BE2C (cell line): ENCODE data around the gene EIF1AD.
"Not testable (repeated sequence)": the region's sequence is repeated elsewhere in the genome, so short reads cannot be mapped to it uniquely, and the experiment has no call there.

Source experiments
- DNase-seq: peaks from one replicate; pipeline ENCODE4 v3.0.0-alpha.2; 2020
- H3K27me3 ChIP-seq: fragments of 250-450 bp; sonication (Bioruptor Pico); 2 replicates; pipeline ENCODE4 v1.5.1; 2020; ENCODE audit warnings: mild to moderate bottlenecking
- H3K36me3 ChIP-seq: fragments of 250-450 bp; sonication (Bioruptor Pico); 2 replicates; pipeline ENCODE4 v1.5.1; 2020; ENCODE audit warnings: mild to moderate bottlenecking
- H3K4me1 ChIP-seq: fragments of 250-450 bp; sonication (Bioruptor Pico); 2 replicates; pipeline ENCODE4 v1.5.1; 2020
- H3K4me3 ChIP-seq: 2 replicates; pipeline ENCODE4 v1.5.1; 2011; ENCODE audit warnings: low read depth, low read length
- H3K9me3 ChIP-seq: fragments of 250-450 bp; sonication (Bioruptor Pico); 2 replicates; pipeline ENCODE4 v1.5.1; 2020
- TF ChIP-seq, protein P1 (sequence below): IDR thresholded peaks from 2 replicates; pipeline ENCODE4 v1.5.1; 2012; ENCODE audit warnings: mild to moderate bottlenecking, low read depth, low read length

The EIF1AD gene

DNA sequence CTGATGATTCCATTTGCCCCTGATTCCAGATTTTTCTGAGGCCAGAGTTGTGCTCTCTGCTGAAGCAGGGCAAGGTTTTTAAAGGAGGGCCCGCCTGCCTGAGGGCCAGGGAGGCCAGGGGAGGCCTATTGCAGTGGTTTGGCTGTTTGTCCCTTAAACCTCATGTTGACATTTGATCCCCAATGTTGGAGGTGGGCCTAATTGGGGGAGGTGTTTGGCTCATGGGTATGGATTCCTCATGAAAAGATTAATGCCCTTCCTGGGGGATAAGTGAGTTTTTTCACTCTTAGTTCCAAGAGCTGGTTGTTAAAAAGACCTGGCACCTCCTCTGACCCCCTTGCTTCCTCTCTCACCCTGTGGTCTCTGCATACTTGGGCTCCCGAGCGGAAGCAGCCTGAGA is 37.8 kb upstream of the EIF1AD start:
- H3K27me3 ChIP-seq: no peaks in the 10 kb centered on the region; the same call in 1 of the 2 replicates
- H3K36me3 ChIP-seq: no peaks in the 10 kb centered on the region
- H3K4me1 ChIP-seq: no peaks in the 10 kb centered on the region
- H3K9me3 ChIP-seq: no peaks in the 10 kb centered on the region
- TF ChIP-seq, protein P1, sequence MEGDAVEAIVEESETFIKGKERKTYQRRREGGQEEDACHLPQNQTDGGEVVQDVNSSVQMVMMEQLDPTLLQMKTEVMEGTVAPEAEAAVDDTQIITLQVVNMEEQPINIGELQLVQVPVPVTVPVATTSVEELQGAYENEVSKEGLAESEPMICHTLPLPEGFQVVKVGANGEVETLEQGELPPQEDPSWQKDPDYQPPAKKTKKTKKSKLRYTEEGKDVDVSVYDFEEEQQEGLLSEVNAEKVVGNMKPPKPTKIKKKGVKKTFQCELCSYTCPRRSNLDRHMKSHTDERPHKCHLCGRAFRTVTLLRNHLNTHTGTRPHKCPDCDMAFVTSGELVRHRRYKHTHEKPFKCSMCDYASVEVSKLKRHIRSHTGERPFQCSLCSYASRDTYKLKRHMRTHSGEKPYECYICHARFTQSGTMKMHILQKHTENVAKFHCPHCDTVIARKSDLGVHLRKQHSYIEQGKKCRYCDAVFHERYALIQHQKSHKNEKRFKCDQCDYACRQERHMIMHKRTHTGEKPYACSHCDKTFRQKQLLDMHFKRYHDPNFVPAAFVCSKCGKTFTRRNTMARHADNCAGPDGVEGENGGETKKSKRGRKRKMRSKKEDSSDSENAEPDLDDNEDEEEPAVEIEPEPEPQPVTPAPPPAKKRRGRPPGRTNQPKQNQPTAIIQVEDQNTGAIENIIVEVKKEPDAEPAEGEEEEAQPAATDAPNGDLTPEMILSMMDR: no peak
- H3K4me3 ChIP-seq: no peak overlapping the region
- no peak for DNase-seq

DNA sequence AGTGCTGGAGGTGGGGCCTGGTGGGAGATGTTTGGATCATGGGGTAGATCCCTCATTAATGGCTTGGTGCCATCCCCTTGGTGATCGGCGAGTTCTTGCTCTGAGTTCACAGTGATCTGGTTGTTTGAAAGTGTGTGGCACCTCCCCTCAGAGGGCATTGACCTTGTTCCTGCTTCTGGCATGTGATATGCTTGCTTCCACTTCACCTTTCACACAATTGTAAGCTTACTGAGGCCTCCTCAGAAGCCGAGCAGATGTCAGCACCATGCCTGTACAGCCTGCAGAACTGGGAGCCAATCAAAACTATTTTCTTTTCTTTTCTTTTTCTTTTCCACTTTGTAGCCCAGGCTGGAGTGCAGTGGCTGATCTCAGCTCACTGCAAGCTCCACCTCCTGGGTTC is 35.4 kb upstream of the EIF1AD start:
- Histone ChIP-seq H3K27me3 (no peaks in the 10 kb centered on the region; the same call in 1 of the 2 replicates), H3K9me3 (no peaks in the 10 kb centered on the region), H3K4me3 (no peak overlapping the region), H3K36me3 (no peaks in the 10 kb centered on the region), H3K4me1 (no peaks in the 10 kb centered on the region)
- DNase-seq: no peak
- TF ChIP-seq, protein P1: no peak

DNA sequence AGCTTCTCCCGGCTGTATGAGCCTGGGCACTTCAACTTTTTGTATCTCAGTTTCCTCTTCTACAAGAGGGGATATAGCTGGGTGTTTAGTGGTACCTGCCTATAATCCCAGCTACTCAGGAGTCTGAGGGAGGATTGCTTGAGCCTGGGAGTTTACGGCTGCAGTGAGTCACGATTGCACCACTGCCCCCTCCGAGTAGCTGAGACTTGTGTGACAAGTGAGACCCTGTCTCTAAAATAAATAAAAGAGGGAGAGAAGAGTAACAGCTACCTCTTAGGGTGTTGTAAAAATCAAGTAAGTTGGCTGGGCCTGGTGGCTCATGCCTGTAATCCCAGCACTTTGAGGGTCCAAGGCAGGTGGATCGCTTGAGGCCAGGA is 34.4 kb upstream of the EIF1AD start:
- no peak for DNase-seq
- Histone ChIP-seq H3K36me3 (no peaks in the 10 kb centered on the region), H3K4me3 (no peak overlapping the region), H3K9me3 (no peaks in the 10 kb centered on the region), H3K4me1 (no peaks in the 10 kb centered on the region), H3K27me3 (no peaks in the 10 kb centered on the region; the same call in 1 of the 2 replicates)
- TF ChIP-seq, protein P1: no peak

DNA sequence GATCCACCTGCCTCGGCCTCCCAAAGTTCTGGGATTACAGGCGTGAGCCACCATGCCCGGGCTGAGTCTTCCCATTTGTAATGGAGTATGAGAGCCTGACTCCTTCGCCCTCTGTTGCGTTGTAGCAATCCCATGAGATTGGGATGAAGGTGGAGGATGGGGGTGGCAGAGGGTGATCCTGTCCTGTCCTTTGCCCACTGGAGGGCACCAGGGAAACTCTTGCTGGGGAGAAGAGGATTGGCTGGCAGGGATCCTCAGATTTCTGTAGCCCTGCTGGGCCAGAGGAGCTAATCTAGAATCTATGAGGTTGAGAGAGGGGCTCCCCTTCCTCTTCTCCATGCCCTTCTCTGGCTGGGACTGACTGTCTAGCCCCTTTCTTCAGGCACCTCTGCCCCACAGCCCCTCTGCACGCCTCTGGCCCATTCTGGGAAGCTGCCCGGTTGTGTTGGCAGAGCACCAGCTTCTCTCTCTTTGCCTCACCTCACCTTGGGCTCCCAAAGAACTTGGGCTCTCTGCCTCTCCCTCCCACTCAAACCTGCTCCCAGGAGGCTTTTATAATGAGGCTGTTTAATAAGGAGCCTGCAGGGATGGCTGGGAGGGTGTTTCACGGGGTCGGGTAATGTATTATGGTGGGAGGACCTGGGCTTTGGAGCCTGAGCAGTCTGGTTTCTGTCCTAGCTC is 33.8 kb upstream of the EIF1AD start:
- no peaks in the 10 kb centered on the region for H3K36me3 ChIP-seq
- H3K4me3 ChIP-seq: no peak overlapping the region
- TF ChIP-seq, protein P1: no peak
- no peaks in the 10 kb centered on the region for H3K4me1 ChIP-seq
- no peaks in the 10 kb centered on the region for H3K9me3 ChIP-seq
- DNase-seq: no peak
- H3K27me3 ChIP-seq: no peaks in the 10 kb centered on the region; the same call in 1 of the 2 replicates

DNA sequence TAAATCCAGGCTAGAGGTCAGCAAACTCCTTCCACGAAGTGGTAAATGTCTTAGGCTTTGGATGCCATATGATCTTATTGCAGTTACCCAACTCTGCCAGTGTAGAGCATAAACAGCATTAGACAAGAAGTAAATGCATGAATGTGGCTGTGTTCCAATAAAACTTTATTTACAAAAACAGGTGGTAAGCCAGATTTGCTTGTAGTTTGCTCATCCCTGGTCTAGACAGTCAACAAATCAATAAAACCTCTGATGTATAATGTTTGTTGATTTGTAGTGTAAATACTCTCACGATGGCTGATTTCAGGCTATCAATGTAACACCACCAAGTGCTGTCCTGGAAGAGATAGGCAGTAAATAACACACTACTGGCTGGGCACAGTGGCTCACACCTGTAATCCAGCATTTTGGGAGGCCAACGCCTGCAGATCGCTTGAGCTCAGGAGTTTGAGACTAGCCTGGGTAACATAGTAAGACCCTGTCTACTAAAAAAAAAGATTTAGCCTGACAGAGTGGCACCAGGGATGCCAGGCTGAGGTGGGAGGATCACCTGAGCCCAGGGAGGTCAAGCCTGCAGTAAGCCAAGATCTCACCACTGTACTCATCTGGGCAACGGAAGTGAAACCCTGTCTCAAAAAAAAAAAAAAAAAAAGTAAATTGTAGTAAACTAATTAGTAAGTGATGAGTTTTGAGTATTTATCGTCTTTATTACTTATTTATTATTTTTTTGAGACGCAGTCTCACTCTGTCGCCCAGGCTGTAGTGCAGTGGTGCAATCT is 31.2 kb upstream of the EIF1AD start:
- Histone ChIP-seq H3K36me3 (no peaks in the 10 kb centered on the region), H3K27me3 (peaks cover 4% of the 10 kb centered on the region; the same call in 1 of the 2 replicates), H3K4me3 (no peak overlapping the region), H3K9me3 (no peaks in the 10 kb centered on the region), H3K4me1 (no peaks in the 10 kb centered on the region)
- TF ChIP-seq, protein P1: no peak
- DNase-seq: no peak

DNA sequence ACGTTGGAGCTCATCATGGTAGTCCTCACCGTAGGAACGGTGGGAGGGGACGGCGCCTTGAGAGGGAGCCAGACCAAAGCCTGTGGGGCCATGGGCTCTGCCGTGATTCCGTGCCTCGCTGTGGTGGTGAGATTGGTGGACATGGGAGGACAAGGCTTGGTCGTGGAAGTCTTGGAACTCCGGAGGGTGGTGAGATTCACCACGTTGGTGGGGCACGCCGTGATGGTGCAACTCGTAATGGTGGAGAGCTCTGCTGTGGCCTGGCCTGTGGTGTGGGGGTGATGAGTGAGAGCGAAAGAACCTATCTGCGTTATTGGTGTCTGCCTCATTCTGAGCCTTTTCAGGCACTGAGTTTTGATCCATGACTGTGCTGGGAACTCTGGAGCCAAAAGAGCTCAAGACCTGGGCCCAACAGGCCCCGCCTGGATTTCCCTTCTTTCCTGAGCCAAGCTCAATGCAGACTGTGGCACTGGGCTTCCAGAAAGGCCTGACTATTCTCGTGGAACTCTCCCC is 24.1 kb upstream of the EIF1AD start, which contains the start of gene CATSPER1:
Gene CATSPER1, minus strand, starts transcription at position 463 of the 513 bp plus-strand sequence. Its CDS starts 100 bp downstream, at position 363.
- Histone ChIP-seq H3K27me3 (peaks cover 11% of the 10 kb centered on the region; the same call in 1 of the 2 replicates), H3K9me3 (no peaks in the 10 kb centered on the region), H3K4me3 (no peak within 1 kb of the TSS), H3K36me3 (no peaks in the 10 kb centered on the region), H3K4me1 (no peaks in the 10 kb centered on the region)
- TF ChIP-seq, protein P1: no peak
- DNase-seq: no peak

DNA sequence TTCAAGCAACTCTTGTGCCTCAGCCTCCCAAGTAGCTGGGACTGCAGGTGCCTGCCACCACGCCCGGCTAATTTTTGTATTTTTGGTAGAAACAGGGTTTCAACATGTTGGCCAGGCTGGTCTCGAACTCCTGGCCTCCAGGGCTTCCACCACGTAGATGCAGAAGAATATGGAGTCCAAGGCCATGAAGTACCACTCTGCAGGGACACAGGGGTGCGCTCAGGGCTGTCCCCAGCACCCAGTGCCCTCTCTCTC is 21.2 kb upstream of the EIF1AD start:
- not testable (repeated sequence) for H3K9me3 ChIP-seq

More for the DNA sequence above, 21.2 kb upstream of the EIF1AD start:
- DNase-seq, H3K27me3 ChIP-seq, H3K36me3 ChIP-seq, H3K4me1 ChIP-seq, H3K4me3 ChIP-seq: not testable (repeated sequence)
